Mesothelial cell of epicardium (in vitro differentiated cells): Measurements from ENCODE around the gene TTC28. TPM values are rescaled to one million over a fixed set of nuclear protein-coding genes. Genes with fewer than 3 reads are reported as not detected.

Experiments used
- DNase-seq, 2 experiments: peaks; one replicate each; pipeline ENCODE4 v3.0.0; 2021; ENCODE audit warnings: low spot score in 2 of 2; ENCODE audit not compliant: unreplicated experiment in 2 of 2
- H3K27ac Mint-ChIP-seq: 2 replicates; pipeline ENCODE4 v1.8.0; 2021; ENCODE audit warnings: mixed read lengths
- H3K27me3 Mint-ChIP-seq: 2 replicates; pipeline ENCODE4 v1.8.0; 2021; ENCODE audit warnings: low read depth, mixed read lengths
- H3K36me3 Mint-ChIP-seq: 2 replicates; pipeline ENCODE4 v1.8.0; 2021; ENCODE audit warnings: mixed read lengths
- H3K4me1 Mint-ChIP-seq: 2 replicates; pipeline ENCODE4 v1.8.0; 2021; ENCODE audit warnings: mixed read lengths
- H3K4me3 Mint-ChIP-seq: 2 replicates; pipeline ENCODE4 v1.8.0; 2021; ENCODE audit warnings: mild to moderate bottlenecking, moderate library complexity, mixed read lengths
- H3K9me3 Mint-ChIP-seq: 2 replicates; pipeline ENCODE4 v1.8.0; 2021; ENCODE audit warnings: mixed read lengths
- total RNA-seq: library from RNA; stranded (reverse); gene quantifications from 3 replicates; pipeline ENCODE4 v1.2.1, GENCODE V29; 2021
- TF ChIP-seq, protein P1 (sequence below): fragments of 200-600 bp; sonication (generic); IDR thresholded peaks from one replicate; pipeline ENCODE4 v1.5.0; 2021; ENCODE audit warnings: antibody characterized with exemption; ENCODE audit not compliant: unreplicated experiment

TTC28 gene
- total RNA-seq, 1 donor from 2014 or later = 95.9 TPM

GRCh38 chr22:27982630-27983180 is 696.9 kb downstream of the TTC28 start:
- H3K9me3 Mint-ChIP-seq = no peaks in the 10 kb centered on the region
- no peak overlapping the region for H3K4me3 Mint-ChIP-seq

DNA sequence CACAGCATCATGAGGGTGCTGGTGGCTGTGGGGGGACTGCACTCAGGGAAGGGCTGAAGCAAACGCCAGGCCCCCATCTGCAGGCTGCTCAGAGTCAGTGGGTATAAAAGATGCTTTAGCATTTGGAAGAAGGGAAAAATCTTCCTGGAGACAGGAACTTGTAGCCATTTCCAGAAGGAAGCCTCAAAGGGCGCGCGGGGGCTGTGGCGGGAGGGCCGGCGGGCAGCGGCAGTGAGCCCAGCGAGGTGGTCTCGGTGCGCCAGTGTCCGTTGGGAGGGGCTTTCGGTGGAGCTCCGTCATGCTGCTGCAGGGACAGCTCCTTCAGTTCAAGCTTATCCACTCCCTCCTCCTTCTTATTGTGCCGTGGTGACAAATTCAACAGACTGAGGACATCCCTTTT is 697.5 kb downstream of the TTC28 start:
- no peaks in the 10 kb centered on the region for H3K27me3 Mint-ChIP-seq
- H3K4me1 Mint-ChIP-seq = peaks cover 4% of the 10 kb centered on the region
- H3K27ac Mint-ChIP-seq = no peak overlapping the region
- H3K9me3 Mint-ChIP-seq = no peaks in the 10 kb centered on the region
- peaks cover 36% of the 10 kb centered on the region for H3K36me3 Mint-ChIP-seq
- TF ChIP-seq, protein P1, sequence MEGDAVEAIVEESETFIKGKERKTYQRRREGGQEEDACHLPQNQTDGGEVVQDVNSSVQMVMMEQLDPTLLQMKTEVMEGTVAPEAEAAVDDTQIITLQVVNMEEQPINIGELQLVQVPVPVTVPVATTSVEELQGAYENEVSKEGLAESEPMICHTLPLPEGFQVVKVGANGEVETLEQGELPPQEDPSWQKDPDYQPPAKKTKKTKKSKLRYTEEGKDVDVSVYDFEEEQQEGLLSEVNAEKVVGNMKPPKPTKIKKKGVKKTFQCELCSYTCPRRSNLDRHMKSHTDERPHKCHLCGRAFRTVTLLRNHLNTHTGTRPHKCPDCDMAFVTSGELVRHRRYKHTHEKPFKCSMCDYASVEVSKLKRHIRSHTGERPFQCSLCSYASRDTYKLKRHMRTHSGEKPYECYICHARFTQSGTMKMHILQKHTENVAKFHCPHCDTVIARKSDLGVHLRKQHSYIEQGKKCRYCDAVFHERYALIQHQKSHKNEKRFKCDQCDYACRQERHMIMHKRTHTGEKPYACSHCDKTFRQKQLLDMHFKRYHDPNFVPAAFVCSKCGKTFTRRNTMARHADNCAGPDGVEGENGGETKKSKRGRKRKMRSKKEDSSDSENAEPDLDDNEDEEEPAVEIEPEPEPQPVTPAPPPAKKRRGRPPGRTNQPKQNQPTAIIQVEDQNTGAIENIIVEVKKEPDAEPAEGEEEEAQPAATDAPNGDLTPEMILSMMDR = no peak
- no peak overlapping the region for H3K4me3 Mint-ChIP-seq
- DNase-seq = no peak

More at GRCh38 chr22:27982630-27983180, 696.9 kb downstream of the TTC28 start:
- H3K27ac Mint-ChIP-seq = no peak overlapping the region
- H3K27me3 Mint-ChIP-seq = no peaks in the 10 kb centered on the region
- H3K36me3 Mint-ChIP-seq = peaks cover 37% of the 10 kb centered on the region
- TF ChIP-seq, protein P1 = no peak
- no peak for DNase-seq
- H3K4me1 Mint-ChIP-seq = peaks cover 6% of the 10 kb centered on the region

DNA sequence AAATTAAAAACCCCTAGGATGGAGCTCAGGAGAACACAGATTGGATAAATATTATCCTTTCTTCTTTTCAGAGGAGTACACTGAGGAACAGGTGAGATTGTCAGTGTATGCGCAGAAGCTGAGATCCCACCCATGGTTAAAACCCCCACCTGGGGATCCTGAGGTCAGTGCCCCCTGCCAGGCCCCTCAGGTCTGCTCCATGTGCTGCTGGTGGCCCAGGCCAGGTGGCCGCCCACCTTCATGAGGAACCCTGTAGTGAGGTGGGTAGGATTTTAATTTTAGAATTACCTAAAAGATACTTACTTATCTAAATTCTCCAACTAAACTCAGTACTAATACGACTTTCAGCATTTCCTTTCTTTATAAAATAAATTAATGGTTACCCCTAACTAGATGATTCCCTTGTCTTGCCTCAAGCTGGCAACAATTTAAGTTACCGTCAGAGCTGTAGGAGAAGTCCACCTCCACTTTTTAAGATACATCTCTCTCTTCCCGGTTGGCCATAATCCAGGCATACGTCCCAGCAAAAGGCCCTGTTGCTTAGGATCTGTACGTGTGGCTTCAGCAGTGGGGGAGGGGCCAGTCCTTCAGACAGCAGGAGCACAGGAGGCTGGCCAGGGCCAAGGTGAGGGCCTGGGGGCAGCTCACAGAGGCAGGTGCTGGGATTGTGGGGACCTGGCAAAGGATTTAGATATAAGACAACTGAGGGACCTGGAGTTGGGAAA is 699.1 kb downstream of the TTC28 start:
- H3K36me3 Mint-ChIP-seq = peaks cover 26% of the 10 kb centered on the region
- peaks cover 6% of the 10 kb centered on the region for H3K4me1 Mint-ChIP-seq
- H3K9me3 Mint-ChIP-seq = no peaks in the 10 kb centered on the region
- TF ChIP-seq, protein P1 = no peak
- peak overlapping the region; percentile 77 for H3K27ac Mint-ChIP-seq
- DNase-seq = no peak
- no peak overlapping the region for H3K4me3 Mint-ChIP-seq
- no peaks in the 10 kb centered on the region for H3K27me3 Mint-ChIP-seq

DNA sequence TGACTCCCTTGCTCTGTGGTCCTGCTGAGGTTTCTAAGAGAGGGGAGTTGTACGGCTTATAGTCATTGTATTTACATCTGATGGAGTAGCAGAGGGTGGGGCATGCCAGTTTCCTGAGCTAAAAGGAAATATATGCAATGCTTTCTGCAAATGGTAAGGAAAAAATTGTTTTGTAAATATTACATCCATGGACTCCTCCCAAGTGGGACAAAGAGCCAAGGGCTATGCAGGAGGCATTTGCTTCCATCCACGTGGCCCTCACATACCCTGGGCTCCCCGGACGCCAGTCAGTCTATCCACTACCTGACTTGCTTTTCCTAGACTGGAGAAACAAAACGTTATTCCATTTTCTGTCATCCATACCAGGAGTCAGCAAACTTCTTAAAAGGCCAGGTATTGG is 700.8 kb downstream of the TTC28 start:
- H3K27me3 Mint-ChIP-seq = no peaks in the 10 kb centered on the region

DNA sequence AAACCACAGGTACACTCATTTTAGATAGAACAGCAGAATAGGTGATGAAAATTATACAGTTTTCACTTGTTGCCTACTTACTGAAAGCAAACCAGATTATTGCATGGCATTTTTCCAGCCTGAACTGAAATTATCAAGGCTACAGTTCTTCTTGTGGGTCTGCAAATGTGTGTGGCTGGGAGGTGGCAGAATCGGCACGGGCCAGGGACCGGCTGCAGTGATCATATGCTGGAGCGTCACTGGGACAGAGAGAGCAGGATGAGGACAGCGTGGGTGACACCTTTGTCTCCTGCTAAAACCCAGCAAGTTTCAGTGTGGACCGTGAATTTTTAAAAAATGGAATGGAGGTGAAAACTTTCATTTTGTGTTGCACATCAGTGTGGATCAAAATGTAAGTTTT is 701.3 kb downstream of the TTC28 start:
- peaks cover 16% of the 10 kb centered on the region for H3K4me1 Mint-ChIP-seq
- no peak for DNase-seq
- peaks cover 12% of the 10 kb centered on the region for H3K36me3 Mint-ChIP-seq
- H3K27me3 Mint-ChIP-seq = no peaks in the 10 kb centered on the region
- TF ChIP-seq, protein P1 = no peak
- no peak overlapping the region for H3K27ac Mint-ChIP-seq
- H3K9me3 Mint-ChIP-seq = no peaks in the 10 kb centered on the region
- H3K4me3 Mint-ChIP-seq = no peak overlapping the region

More for the DNA sequence above, 700.8 kb downstream of the TTC28 start:
- Mint-ChIP-seq H3K27ac (no peak overlapping the region), H3K4me1 (peaks cover 14% of the 10 kb centered on the region), H3K4me3 (no peak overlapping the region), H3K36me3 (peaks cover 16% of the 10 kb centered on the region), H3K9me3 (no peaks in the 10 kb centered on the region)
- TF ChIP-seq, protein P1 = no peak
- no peak for DNase-seq
